HT-29 (cell line): ENCODE measurements around the gene ELMO3. TPM values are rescaled to one million over a fixed set of nuclear protein-coding genes. Genes with fewer than 3 reads are reported as not detected.

Experiments
- DNase-seq: peaks from one replicate; pipeline ENCODE4 v3.0.0-alpha.2; 2015; ENCODE audit warnings: low spot score
- total RNA-seq: library from RNA; depleted of rRNA; stranded (reverse); fragments of >200 nt; shearing (Covaris generic); gene quantifications from 2 replicates; pipeline ENCODE4 v1.2.3, GENCODE V29; 2014

ELMO3 gene
- total RNA-seq, 1 experiment from 2014 or later, result 57.4 TPM

- no peak for DNase-seq
Measured at GRCh38 chr16:67238278-67238575, 39.3 kb downstream of the ELMO3 start.

- no peak for DNase-seq
Measured at GRCh38 chr16:67238806-67239470, 40.0 kb downstream of the ELMO3 start.

GRCh38 chr16:67240506-67240905 is 41.6 kb downstream of the ELMO3 start:
- peak; percentile 14 for DNase-seq

- peak; percentile 46 for DNase-seq
Measured at GRCh38 chr16:67241008-67241900, 42.3 kb downstream of the ELMO3 start.

GRCh38 chr16:67242138-67242730 is 43.3 kb downstream of the ELMO3 start:
- DNase-seq, result no peak

- no peak for DNase-seq
Measured at GRCh38 chr16:67243481-67243880, 44.5 kb downstream of the ELMO3 start.

GRCh38 chr16:67244387-67245185 is 45.7 kb downstream of the ELMO3 start:
- DNase-seq, result no peak

- no peak for DNase-seq
Measured at GRCh38 chr16:67245186-67245585, 46.3 kb downstream of the ELMO3 start.

GRCh38 chr16:67245674-67246080 is 46.7 kb downstream of the ELMO3 start:
- DNase-seq, result no peak

- peak; percentile 70 for DNase-seq
Measured at GRCh38 chr16:67246081-67246755, 47.3 kb downstream of the ELMO3 start.

- peak; percentile 95 for DNase-seq
Measured at GRCh38 chr16:67246756-67247191, 47.8 kb downstream of the ELMO3 start.

- DNase-seq, result peak; percentile 96
Measured at GRCh38 chr16:67247192-67248072, 48.5 kb downstream of the ELMO3 start, which contains the start of gene FHOD1. Gene FHOD1 (minus strand): TSS chr16:67247481. CDS start chr16:67247410, 71 bp downstream.

GRCh38 chr16:67248073-67248400 is 49.1 kb downstream of the ELMO3 start:
- DNase-seq, result no peak

- DNase-seq, result no peak
Measured at GRCh38 chr16:67248401-67249177, 49.7 kb downstream of the ELMO3 start, which contains the start of gene SLC9A5. Gene SLC9A5 (plus strand): TSS chr16:67248979. CDS start chr16:67249015, 36 bp downstream.

- DNase-seq, result no peak
Measured at GRCh38 chr16:67249178-67250044, 50.5 kb downstream of the ELMO3 start.

- DNase-seq, result no peak
Measured at GRCh38 chr16:67250045-67250327, 51.1 kb downstream of the ELMO3 start.

GRCh38 chr16:67252609-67253497 is 53.9 kb downstream of the ELMO3 start:
- DNase-seq, result no peak
